Colonic mucosa (tissue), 4 donors: Measurements from ENCODE around the gene DOHH. TPM values are rescaled to one million over a fixed set of nuclear protein-coding genes. Genes with fewer than 3 reads are reported as not detected.

ENCODE experiments used
- DNase-seq: peaks from one replicate; pipeline ENCODE4 v3.0.0-alpha.2; 2020
- H3K27ac ChIP-seq: fragments of 200-600 bp; one replicate; pipeline ENCODE4 v1.8.0; 2021
- H3K27me3 ChIP-seq: fragments of 200-600 bp; one replicate; pipeline ENCODE4 v1.8.0; 2021
- H3K36me3 ChIP-seq: fragments of 200-600 bp; one replicate; pipeline ENCODE4 v1.8.0; 2021
- H3K4me1 ChIP-seq: fragments of 200-600 bp; one replicate; pipeline ENCODE4 v1.8.0; 2021; ENCODE audit warnings: mild to moderate bottlenecking
- H3K4me3 ChIP-seq: fragments of 200-600 bp; one replicate; pipeline ENCODE4 v1.8.0; 2021
- H3K9ac ChIP-seq, 2 donors: one replicate each; pipeline ENCODE4 v1.7.0; 2013; ENCODE audit warnings: control low read depth in 2 of 2, low read depth in 2 of 2, low read length in 2 of 2
- H3K9me3 ChIP-seq: fragments of 200-600 bp; one replicate; pipeline ENCODE4 v1.8.0; 2021
- CTCF ChIP-seq: fragments of 200-600 bp; IDR thresholded peaks from one replicate; pipeline ENCODE4 v1.8.0; 2022; ENCODE audit warnings: antibody characterized with exemption, mild to moderate bottlenecking
- intact Hi-C: fragments of 100-400 bp; cut with DNase I; formaldehyde crosslinking; loops from one replicate; pipeline ENCODE4 v1.14.1; 2022
- total RNA-seq, 2 donors: library from RNA; stranded (reverse); fragmentation: NEBNext Ultra II Directional in 1 of 2; extraction: Animal tissue kit (Norgen Biotek cat#: 25700) in 1 of 2; gene quantifications; one replicate each; pipeline ENCODE4 v1.2.1, GENCODE V29; 2021
- donor health status: healthy.
- donor health status: DM: no; HTN: no; CAD: no.
- donor health status: DM: no; HTN: no; CAD: no.

The DOHH gene
- total RNA-seq, 2 donors from 2014 or later = 9.5 to 24.4 TPM

GRCh38 chr19:3507371-3508120, 7.1 kb upstream of the DOHH start:
- H3K4me3 ChIP-seq = peak overlapping the region; percentile 74
- no peak overlapping the region for H3K27ac ChIP-seq
- peak; percentile 45 for DNase-seq
- no peaks in the 10 kb centered on the region for H3K9me3 ChIP-seq
- peaks cover 5% of the 10 kb centered on the region for H3K4me1 ChIP-seq
- no peaks in the 10 kb centered on the region for H3K36me3 ChIP-seq
- H3K27me3 ChIP-seq = no peaks in the 10 kb centered on the region
- intact Hi-C loops = no loop called here
- H3K9ac ChIP-seq = peak overlapping the region; percentile 82 to 92
- TF ChIP-seq CTCF = no peak

GRCh38 chr19:3506384-3507340, 6.2 kb upstream of the DOHH start:
- no peaks in the 10 kb centered on the region for H3K27me3 ChIP-seq
- peak overlapping the region; percentile 74 for H3K4me3 ChIP-seq
- TF ChIP-seq CTCF = no peak
- H3K27ac ChIP-seq = peak overlapping the region; percentile 69
- H3K4me1 ChIP-seq = peaks cover 5% of the 10 kb centered on the region
- H3K9ac ChIP-seq = peak overlapping the region; percentile 82 to 92
- peak; percentile 45 for DNase-seq
- H3K36me3 ChIP-seq = no peaks in the 10 kb centered on the region
- intact Hi-C loops = no loop called here
- H3K9me3 ChIP-seq = no peaks in the 10 kb centered on the region

GRCh38 chr19:3505598-3506383, 5.3 kb upstream of the DOHH start, which contains the start of gene FZR1:
Gene FZR1 (plus strand): TSS chr19:3506311. CDS start chr19:3522990, 16,679 bp downstream.
- Histone ChIP-seq H3K4me3 (peak within 1 kb of the TSS; percentile 74), H3K4me1 (peaks cover 5% of the 10 kb centered on the region), H3K27ac (peak within 1 kb of the TSS; percentile 88), H3K9ac (peak within 1 kb of the TSS; percentile 89 to 92), H3K27me3 (no peaks in the 10 kb centered on the region), H3K9me3 (no peaks in the 10 kb centered on the region), H3K36me3 (no peaks in the 10 kb centered on the region)
- intact Hi-C loops = no loop called here
- no peak for TF ChIP-seq CTCF
- DNase-seq = peak; percentile 99

- intact Hi-C loops = no loop called here
- Histone ChIP-seq H3K4me3 (no peak overlapping the region), H3K4me1 (peaks cover 7% of the 10 kb centered on the region), H3K27ac (no peak overlapping the region), H3K9ac (peak overlapping the region in 1 of 2 donors; percentile 2), H3K36me3 (no peaks in the 10 kb centered on the region), H3K9me3 (no peaks in the 10 kb centered on the region), H3K27me3 (no peaks in the 10 kb centered on the region)
- no peak for TF ChIP-seq CTCF
- no peak for DNase-seq
Observed at GRCh38 chr19:3504735-3505134, 4.3 kb upstream of the DOHH start.

GRCh38 chr19:3503036-3503572, 2.6 kb upstream of the DOHH start:
- intact Hi-C loops = no loop called here
- no peaks in the 10 kb centered on the region for H3K27me3 ChIP-seq
- no peak overlapping the region for H3K4me3 ChIP-seq
- H3K27ac ChIP-seq = no peak overlapping the region
- no peak for DNase-seq
- H3K36me3 ChIP-seq = no peaks in the 10 kb centered on the region
- H3K9me3 ChIP-seq = no peaks in the 10 kb centered on the region
- no peak for TF ChIP-seq CTCF
- H3K4me1 ChIP-seq = peaks cover 12% of the 10 kb centered on the region
- no peak overlapping the region for H3K9ac ChIP-seq
